GM12874 (cell line): ENCODE results near the gene NR2F2.

Experiments used
- CTCF ChIP-seq: IDR thresholded peaks from 2 replicates; pipeline ENCODE4 v1.5.1; 2011; ENCODE audit warnings: low read depth, mild to moderate bottlenecking, control low read depth, low read length, moderate library complexity; ENCODE audit not compliant: insufficient read depth

The NR2F2 gene

GRCh38 chr15:96362011-96362754, 31.7 kb downstream of the NR2F2 start:
- TF ChIP-seq CTCF: no peak

GRCh38 chr15:96362755-96363651, 32.5 kb downstream of the NR2F2 start:
- TF ChIP-seq CTCF: no peak

GRCh38 chr15:96363707-96364106, 33.2 kb downstream of the NR2F2 start:
- TF ChIP-seq CTCF: no peak

- no peak for TF ChIP-seq CTCF
These were observed 35.5 kb downstream of the NR2F2 start for GRCh38 chr15:96365781-96366525.

GRCh38 chr15:96366526-96366877, 36.0 kb downstream of the NR2F2 start:
- TF ChIP-seq CTCF: no peak

- TF ChIP-seq CTCF: no peak
These were observed 37.1 kb downstream of the NR2F2 start for GRCh38 chr15:96367311-96368200.
